ENCODE results near the gene ADGRG2.

ADGRG2 gene

DNA sequence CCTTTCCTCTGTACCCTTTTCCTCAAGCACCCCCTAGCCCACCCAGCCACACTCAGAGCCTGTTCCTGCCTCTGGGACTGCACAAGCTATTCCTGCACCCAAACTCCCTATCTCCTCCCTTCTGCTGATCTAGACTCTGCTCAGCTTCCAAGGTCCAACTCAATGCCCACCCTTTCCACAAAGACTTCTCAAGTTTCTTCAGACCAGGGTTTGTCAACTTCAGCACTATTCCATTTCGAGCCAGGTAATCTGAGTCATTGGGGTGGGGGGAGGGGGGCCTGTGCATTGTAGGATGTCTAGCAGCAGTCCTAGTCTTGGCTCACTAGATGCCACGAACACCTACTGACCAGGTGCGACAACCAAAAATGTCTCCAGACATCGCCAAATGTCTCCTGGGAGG is 175.7 kb downstream of the ADGRG2 start:
- no peak for FAIRE-seq

DNA sequence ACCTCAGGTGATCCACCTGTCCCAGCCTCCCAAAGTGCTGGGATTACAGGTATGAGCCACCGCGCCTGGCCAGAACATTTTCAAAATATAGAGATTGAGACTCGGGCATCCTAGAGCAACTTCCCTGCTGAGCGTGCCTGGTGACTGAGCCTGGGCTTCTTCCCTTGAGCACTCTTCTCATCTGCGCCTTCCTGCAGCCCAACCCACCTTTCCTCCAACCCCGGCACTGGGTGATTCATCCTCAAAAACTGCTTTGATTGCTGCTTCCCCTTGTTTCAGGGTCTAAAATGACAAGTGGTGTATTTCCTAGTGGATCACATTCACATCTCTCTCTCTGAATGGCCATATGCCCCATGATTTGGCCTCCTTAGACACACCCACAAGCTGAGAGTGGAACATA is 176.1 kb downstream of the ADGRG2 start:
- no peak for FAIRE-seq

DNA sequence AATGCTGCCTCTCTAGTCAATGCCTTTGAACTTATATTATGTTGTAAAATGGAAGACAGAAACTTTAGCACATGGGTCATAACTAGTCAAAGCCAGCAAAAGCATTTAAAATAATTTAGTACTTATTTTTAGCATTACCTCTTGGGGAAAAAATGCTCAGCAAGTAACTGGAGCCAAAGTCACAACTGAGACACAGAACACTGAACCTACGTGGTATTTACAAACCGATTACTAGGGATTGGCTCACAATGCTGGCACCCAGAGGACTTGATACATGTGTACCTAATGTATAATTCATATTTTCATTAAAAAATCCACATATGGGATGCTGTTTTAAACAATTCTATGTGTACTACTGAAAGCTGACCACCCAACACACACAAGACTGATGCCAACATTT is 176.8 kb downstream of the ADGRG2 start:
- FAIRE-seq, result peak; percentile 71

DNA sequence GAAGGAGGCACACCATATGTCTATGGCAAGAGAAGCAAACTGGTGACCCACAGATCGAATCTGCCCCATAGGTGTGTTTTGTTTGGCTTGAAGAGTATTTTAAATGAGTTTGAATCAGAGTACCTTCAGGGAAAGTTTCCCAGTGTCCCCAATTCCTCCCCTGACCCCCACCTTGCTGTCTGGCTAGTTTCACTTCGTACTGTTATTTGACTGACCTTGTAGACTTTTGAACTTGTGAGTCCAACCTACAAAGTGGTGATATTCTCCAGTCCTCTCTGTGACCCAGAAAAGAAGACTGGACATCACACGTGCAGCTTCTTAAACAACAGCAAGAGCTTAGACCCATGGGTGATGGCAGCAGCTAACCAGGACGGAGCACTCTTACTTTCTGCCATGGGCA is 177.8 kb downstream of the ADGRG2 start:
- FAIRE-seq, result no peak

DNA sequence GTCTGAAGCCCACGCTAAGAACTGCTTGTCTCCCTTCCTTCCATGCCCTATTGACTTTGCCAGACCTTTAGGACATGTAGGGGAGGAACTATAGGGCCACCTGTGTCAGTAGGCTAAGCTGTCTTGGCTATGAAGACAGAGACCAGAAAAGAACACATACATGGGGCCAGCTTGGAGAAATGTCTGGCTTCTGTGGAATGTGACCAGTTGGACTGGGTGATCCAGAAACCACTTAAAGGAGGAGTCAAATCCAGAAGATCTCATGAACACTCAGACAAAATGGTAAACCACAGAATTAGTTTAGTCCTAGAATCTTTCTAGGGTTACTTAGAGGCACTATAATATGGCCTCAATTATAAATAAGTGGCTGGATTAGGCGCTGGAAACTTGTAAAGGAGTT is 180.4 kb downstream of the ADGRG2 start:
- no peak for FAIRE-seq

Data from islet of Langerhans (tissue), 1 donor.